GM18873 (cell line): ENCODE measurements around the gene CCDC195.
A peak's percentile ranks its signal among the peaks of the same experiment; 100 is the strongest.
"Not testable (repeated sequence)": the region's sequence is repeated elsewhere in the genome, so short reads cannot be mapped to it uniquely, and the experiment has no call there.

Experiments used
- ATAC-seq: cut with Tn5 transposase; IDR thresholded peaks from one replicate; pipeline ENCODE4 v1.9.1; 2021; ENCODE audit warnings: mild to moderate bottlenecking, moderate library complexity, moderate number of reproducible peaks; ENCODE audit not compliant: unreplicated experiment, low FRiP score

Gene CCDC195

DNA sequence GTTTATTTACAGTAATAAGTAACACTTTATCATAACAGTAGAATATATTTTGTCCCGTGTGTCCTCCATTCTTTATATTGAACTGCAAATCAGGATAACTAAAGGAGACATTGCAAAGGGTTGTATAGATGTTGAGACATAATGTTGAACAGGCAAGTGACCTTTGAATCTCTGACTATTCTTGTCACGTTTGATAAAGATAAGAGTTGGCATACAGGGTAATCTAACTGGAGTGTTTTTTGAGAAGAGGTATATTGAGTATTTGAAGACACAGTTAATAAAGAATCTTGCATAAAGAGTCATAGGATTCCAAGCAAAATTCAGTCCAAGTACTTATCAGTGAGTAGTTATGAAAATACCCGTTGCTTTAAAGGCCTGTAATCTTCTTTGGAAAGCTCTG, 21.7 kb downstream of the CCDC195 start:
- no peak for ATAC-seq

DNA sequence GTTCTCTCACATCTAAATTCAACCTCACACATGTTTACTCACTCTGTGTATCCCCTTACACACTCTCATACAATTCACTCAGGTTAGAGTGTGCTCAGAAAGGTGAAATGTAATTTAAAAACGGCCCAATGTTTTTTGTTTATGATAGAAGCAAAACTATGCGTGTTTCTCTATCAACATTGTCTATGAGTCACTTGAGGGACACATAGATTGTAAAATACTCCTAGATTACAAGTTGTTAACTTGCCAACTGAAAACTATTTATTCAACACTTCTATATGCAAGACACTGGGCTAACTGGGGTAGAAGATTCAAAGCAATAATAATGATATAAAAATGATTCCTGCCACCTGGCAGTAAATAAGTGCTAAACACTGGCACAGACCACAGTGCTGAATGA, 24.6 kb downstream of the CCDC195 start:
- ATAC-seq, result no peak

- ATAC-seq, result no peak
These were observed 25.3 kb downstream of the CCDC195 start for GRCh38 chr2:224690868-224691267.

DNA sequence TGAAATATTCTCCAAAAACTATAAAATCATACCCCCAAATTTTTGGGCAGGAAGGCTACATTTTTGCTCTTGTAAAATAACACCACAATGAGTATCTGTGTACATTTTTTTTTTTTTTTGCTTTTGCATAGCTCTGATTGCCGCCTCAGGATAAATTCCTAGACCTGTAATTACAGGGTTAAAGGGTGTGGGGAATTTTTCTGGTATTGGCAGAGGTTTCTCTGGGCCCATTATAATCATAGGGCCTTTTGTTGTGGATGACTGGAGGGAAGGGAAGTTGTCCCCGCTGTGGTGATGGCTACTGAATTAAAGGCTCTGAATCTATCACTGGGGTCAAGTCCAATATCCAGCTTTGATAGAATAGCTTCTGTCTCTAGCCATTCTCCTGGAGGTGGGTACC, 26.6 kb downstream of the CCDC195 start:
- no peak for ATAC-seq

- ATAC-seq, result no peak
These were observed 27.2 kb downstream of the CCDC195 start for GRCh38 chr2:224688997-224689396.

- ATAC-seq, result no peak
These were observed 29.0 kb downstream of the CCDC195 start for GRCh38 chr2:224687156-224687555.

GRCh38 chr2:224685121-224685520, 31.0 kb downstream of the CCDC195 start:
- no peak for ATAC-seq

DNA sequence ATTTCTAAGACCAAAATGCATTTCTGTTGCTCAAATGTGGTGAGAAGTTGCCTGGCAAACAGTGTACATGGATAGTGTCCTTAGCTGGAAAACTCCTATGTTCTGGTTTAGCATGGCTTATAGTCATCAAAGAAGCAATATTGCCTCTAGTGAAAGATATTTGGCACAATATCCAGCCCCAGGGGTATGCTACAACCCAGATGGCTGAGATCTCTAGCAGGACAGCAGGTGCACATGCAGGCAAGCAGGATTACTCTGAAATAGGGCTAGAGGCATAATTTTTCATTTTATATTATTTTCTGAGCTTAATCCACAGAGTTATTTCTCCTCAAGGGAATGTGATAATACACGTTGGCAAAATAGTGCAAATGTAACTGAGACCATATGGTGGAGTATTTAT, 34.0 kb downstream of the CCDC195 start:
- ATAC-seq, result no peak

DNA sequence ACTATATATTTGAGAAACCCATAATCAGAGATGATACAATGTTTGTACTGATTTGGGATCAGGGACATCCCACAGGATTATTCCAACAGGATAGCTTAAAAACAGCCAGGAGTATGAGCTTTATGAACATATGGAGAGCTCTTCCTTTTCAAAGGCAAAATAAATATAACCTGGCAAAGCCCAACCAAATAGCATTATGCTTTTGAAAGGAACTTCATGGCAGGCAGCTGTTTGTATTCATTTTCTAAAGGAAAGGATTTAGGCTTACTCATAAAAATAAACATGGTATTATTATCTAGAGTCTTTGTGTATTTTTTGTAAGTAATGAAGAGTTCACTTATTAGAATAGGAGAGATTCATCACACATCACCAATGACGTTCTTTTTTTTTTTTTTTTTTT, 44.4 kb downstream of the CCDC195 start:
- ATAC-seq, result no peak

DNA sequence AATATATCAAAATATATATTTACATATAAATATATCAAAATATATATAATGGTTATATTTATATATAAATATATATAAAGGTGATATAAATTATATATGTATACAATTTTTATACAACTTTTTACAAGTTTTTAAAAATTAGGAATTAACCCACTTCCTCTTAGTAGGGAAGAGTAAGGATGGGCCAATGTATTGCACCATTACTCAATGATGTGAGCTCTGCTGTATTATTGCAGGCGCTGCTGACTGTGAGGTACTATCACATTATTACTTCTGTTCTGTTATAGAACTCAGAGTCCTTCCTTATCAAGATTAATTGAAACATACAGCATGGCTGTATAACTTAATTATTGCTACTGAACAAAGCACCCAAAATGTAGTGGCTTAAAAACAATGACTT, 46.0 kb downstream of the CCDC195 start:
- ATAC-seq, result no peak

DNA sequence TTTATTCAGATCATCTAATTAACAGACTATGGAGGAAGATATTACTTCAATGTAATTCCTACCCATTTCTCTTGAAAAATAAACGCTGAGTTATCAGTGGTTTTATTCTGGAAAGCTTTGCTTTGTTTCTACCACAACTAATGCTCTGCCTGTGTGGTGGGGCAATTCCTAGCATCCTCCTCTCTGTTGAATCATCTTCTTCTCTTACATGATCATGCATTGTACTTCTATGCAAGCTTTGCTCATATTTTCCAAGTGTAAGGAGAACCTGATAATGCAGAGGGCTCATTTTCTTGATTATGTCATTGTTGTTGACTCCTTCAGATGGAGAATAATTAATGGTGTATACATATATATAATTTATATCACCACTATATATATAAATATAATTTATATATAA, 46.7 kb downstream of the CCDC195 start:
- ATAC-seq, result no peak

DNA sequence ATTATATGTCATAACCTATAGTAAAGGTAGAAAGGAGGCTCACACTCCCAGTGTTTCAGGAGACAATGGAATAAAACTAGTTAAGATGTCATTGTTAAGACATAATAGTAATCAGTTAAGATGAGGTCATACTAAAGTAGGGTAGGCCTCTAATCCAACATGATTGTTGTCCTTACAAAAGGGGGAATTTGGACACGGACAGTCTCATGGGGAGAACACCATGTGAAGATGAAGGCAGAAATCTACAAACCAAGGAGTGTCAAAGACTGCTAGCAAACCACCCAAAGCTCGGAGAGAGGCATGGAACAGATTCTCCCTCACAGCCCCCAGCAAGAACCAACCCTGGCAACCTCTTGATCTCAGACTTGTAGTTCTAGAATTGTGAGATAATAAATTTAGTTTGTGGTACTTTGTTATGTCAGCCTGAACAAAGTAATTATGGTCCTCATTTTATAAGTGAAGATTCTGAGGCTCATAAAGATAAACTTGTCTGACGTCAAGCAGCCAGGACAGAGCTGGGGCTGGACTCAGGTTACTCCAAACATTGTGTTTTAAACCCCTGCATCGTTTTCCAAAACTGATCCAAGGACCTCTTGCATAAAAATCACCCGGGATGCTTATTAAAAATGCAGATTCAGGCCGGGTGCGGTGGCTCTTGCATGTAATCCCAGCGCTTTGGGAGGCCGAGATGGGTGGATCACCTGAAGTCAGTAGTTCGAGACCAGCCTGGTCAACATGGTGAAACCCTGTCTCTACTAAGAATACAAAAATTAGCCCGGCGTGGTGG, 47.8 kb downstream of the CCDC195 start:
- ATAC-seq, result no peak

DNA sequence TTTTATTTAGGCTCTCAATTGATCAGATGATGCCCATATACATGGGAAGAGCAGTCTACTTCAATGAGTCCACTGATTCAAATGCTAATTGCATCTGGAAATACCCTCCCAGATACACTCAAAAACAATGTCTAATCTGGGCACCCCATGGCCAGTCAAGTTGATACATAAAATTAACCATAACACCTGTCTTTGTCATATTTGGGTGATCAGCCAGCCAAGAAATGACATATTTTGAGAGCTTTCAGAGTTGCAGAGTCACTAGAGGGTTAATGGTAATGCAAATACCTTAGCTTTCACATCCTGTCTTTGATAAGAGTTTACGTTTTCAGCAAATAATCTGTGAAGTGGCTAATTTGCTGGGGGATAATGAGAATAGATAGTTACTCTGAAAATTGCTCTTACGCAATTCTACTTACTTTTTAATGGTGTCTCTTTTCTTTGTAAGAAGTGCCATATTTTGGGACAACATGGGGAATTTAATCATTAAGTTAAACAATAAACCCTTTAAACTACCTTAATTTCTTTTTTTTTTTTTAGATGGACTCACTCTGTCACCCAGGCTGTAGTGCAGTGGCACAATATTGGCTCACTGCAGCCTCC, 49.1 kb downstream of the CCDC195 start:
- ATAC-seq, result peak; percentile 99

DNA sequence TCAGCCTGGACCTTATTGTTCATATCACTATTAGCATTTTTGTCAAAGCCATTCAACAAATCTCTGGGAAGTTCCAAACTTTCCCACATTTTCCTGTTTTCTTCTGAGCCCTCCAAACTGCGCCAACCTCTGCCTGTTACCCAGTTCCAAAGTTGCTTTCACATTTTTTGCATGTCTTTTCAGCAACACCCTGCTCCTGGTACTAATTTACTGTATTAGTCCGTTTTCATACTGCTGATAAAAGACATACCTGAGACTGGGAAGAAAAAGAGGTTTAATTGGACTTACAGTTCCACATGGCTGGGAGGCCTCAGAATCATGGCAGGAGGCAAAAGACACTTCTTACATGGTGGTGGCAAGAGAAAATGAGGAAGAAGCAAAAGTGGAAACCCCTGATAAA, 52.8 kb downstream of the CCDC195 start:
- ATAC-seq, result not testable (repeated sequence)

DNA sequence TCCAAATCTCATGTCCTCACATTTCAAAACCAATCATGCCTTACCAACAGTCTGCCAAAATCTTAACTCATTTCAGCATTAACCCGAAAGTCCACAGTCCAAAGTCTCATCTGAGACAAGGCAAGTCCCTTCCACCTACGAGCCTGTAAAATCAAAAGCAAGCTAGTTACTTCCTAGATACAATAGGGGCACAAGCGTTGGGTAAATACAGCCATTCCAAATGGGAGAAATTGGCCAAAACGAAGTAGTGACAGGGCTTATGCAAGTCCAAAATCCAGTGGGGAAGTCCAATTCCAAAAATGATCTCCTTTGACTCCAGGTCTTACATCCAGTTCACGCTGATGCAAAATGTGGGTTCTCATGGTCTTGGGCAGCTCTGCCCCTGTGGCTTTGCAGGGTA, 54.5 kb downstream of the CCDC195 start:
- not testable (repeated sequence) for ATAC-seq

DNA sequence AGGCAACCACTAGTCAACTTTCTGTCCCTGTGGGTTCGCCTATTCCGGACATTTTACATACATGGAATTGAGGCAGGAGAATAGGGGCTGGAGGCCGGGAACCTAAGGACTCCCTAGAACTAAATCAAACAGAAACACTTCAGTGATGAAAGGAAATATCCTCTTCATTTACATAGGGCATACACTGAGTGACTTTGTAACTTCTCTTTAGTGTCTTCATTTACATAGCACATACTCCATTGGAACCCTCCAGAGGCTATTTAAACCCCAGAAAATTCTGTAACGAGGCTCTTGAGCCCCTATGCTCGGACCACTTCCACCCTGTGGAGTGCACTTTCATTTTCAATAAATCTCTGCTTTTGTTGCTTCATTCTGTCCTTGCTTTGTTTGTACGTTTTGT, 56.5 kb downstream of the CCDC195 start:
- ATAC-seq, result no peak

DNA sequence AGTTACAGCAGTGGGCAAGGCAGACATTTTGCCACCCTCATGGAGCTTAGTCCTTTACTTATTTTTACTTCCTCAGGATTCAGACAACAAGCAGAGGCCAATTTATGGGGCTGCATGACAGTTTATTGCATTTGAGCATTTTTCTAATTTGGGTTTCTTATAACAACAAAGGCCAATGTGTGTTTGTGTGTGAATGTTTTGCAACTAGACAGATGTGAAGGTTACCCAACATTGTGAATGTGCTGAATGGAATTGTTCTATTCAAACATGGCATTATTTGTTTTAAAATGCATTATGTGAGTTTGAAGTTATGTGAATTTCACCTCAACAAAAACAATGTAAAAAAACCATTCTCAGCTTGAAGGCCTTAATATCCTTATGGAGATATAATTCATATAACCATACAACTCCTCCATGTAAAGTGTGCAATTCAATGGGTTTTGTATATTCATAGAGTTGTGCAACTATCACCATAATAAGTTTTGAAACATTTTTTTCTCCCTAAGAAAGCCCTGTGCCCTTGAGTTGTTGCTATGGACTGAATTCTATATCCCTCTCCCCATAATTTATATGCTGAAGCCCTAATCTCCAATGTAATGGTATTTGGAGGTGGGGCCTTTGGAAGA, 57.3 kb downstream of the CCDC195 start:
- no peak for ATAC-seq

- ATAC-seq, result no peak
These were observed 58.8 kb downstream of the CCDC195 start for GRCh38 chr2:224657349-224657748.

DNA sequence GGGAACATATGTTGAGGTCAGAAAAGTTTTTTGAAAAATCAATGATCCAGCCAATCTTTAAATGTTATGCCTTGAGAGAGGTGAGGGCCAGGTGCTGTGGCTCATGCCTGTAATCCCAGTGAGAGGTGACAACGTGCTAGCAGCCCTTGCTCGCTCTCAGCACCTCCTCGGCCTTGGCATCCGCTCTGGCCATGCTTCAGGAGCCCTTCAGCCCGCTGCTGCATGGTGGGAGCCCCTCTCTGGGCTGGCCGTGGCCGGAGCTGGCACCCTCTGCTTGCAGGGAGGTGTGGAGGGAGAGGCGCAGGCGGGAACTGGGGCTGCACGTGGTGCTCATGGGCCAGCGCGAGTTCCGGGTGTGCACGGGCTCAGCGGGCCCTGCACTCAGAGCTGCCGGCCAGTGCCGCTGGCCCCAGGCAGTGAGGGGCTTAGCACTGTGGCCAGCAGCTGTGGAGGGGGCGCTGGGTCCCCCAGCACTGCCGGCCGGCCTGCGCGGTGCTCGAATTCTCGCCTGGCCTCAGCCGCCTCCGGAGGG, 61.1 kb downstream of the CCDC195 start:
- ATAC-seq, result no peak
